ENCODE measurements around the gene MBOAT2.
"Not testable (repeated sequence)": the region's sequence is repeated elsewhere in the genome, so short reads cannot be mapped to it uniquely, and the experiment has no call there.

The MBOAT2 gene

DNA sequence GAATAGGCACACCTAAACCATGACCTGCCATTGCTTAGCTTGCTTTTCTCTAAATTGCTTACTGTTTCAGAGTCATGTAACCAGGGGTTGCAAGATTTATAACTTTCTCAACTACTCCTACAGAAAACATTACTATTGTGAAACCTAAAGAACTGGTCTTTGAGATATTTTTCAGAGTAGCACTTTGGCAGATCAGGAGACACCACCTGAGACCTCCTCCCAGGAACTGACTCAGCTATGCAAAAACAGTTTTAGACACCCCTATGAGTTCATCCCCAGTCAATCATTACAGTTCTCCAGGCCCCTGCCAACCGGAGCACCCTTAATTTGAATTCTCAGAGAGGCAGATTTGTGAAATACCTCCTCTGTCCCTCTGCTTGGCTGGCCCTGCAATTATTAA, 80.3 kb downstream of the MBOAT2 start:
- in situ Hi-C loops (cut with MboI; ENCODE audit: low pct_unique_long_range_greater_than_20kb, low sequenced_read_pairs, unreplicated experiment): no loop called here
- TF ChIP-seq, protein P1, sequence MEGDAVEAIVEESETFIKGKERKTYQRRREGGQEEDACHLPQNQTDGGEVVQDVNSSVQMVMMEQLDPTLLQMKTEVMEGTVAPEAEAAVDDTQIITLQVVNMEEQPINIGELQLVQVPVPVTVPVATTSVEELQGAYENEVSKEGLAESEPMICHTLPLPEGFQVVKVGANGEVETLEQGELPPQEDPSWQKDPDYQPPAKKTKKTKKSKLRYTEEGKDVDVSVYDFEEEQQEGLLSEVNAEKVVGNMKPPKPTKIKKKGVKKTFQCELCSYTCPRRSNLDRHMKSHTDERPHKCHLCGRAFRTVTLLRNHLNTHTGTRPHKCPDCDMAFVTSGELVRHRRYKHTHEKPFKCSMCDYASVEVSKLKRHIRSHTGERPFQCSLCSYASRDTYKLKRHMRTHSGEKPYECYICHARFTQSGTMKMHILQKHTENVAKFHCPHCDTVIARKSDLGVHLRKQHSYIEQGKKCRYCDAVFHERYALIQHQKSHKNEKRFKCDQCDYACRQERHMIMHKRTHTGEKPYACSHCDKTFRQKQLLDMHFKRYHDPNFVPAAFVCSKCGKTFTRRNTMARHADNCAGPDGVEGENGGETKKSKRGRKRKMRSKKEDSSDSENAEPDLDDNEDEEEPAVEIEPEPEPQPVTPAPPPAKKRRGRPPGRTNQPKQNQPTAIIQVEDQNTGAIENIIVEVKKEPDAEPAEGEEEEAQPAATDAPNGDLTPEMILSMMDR (IDR thresholded peaks at IDR 0.05; ENCODE audit: extremely low read depth, insufficient read depth, missing control alignments): no peak
- DNase-seq (ENCODE audit: low spot score): no peak

DNA sequence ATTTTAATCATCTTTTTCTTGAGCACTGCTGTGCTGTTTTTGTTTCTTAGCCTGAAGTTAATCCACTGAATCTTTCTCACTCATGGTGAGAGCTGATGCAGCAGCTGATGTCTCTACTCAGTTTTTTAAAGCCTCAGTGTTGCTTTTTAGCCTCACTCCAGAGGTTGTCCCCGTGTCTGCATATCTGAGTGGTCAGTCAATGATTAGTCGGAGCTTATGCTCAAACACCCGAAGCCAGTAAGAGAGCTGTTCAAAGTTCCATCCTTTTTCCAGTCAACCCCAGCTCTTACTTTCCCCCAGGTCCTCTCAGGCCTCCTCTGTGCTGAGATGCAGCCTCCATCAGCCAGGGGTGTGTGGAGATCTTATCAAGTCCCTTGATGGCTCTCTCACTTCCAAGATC, 81.1 kb downstream of the MBOAT2 start:
- DNase-seq (ENCODE audit: low spot score): no peak
- TF ChIP-seq, protein P1 (IDR thresholded peaks at IDR 0.05; ENCODE audit: extremely low read depth, insufficient read depth, missing control alignments): no peak
- in situ Hi-C loops (cut with MboI; ENCODE audit: low pct_unique_long_range_greater_than_20kb, low sequenced_read_pairs, unreplicated experiment): no loop called here

DNA sequence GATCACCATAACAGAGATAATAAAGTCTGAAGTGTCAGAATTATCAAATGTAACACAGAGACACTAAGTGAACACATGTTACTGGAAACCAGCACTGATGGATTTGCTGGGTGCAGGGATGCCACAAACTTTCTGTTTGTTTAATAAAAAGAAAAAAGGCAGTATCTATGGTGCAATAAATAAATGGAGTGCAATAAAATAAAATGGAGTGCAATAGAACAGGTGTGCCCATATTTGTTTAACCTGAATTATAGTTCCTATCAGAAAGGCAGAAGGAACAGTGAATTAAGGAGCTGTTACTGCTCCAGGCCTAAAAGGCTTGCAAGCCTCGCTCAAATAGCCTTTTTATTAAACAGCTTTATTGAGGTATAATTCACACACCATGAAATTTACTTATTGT, 85.1 kb downstream of the MBOAT2 start:
- in situ Hi-C loops (cut with MboI; ENCODE audit: low pct_unique_long_range_greater_than_20kb, low sequenced_read_pairs, unreplicated experiment): no loop called here
- TF ChIP-seq, protein P1 (IDR thresholded peaks at IDR 0.05; ENCODE audit: extremely low read depth, insufficient read depth, missing control alignments): no peak
- no peak for DNase-seq (ENCODE audit: low spot score)

DNA sequence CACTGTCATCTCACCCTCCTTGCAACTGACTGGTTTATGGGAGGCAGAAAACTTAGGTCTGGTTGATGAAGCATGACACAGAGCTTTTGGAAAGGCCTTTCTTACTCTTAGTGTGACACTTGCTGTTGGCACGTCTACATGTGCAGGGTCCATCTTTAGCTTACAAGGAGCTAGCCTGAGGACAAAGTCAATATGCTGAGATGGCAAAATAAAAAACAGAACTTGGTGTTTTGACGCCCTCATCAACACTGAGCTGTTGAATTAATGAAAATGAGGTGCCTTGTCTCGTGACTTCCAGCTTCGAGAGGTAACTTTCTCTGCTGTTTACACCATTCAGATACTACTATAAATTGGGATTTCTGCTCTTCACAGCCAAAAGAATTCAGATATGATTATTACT, 87.5 kb downstream of the MBOAT2 start:
- no peak for DNase-seq (ENCODE audit: low spot score)
- in situ Hi-C loops (cut with MboI; ENCODE audit: low pct_unique_long_range_greater_than_20kb, low sequenced_read_pairs, unreplicated experiment): no loop called here
- TF ChIP-seq, protein P1 (IDR thresholded peaks at IDR 0.05; ENCODE audit: extremely low read depth, insufficient read depth, missing control alignments): no peak

DNA sequence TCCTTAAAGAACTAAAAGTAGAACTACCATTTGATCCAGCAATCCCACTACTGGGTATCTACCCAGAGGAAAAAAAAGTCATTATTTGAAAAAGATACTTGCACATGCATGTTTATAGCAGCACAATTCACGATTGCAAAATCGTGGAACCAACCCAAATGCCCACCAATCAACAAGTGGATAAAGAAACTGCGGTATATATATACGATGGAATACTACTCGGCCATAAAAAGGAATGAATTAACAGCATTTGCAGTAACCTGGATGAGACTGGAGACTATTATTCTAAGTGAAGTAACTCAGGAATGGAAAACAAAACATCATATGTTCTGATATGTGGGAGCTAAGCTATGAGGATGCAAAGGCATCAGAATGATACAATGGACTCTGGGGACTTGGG, 89.7 kb downstream of the MBOAT2 start:
- in situ Hi-C loops (cut with MboI; ENCODE audit: low pct_unique_long_range_greater_than_20kb, low sequenced_read_pairs, unreplicated experiment); DNase-seq (ENCODE audit: low spot score): not testable (repeated sequence)

DNA sequence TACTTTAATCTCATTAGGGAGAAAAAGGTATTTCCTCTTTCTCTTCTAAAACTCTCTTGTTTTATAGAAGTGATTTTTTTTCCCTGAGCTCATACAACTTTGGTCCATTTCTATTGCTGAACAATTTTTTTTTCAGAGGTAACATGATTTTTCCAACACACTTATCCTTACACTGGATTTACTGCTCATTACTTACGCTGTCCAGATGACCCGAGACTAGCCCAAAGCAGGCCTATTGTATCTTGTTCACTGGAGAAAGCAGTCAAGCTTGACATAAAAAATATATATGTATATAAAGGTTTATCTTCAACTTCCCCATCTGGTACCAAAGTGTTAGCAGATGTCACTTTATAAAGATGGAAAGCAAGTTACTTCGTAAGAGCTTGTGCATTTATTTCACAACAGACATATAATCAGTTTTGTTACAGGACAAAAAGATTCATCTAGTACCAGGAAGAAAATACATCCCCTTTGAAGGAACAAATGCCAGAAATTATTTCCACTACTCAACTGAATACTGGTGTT, 95.7 kb downstream of the MBOAT2 start:
- no peak for DNase-seq (ENCODE audit: low spot score)
- in situ Hi-C loops (cut with MboI; ENCODE audit: low pct_unique_long_range_greater_than_20kb, low sequenced_read_pairs, unreplicated experiment): no loop called here
- TF ChIP-seq, protein P1 (IDR thresholded peaks at IDR 0.05; ENCODE audit: extremely low read depth, insufficient read depth, missing control alignments): no peak

DNA sequence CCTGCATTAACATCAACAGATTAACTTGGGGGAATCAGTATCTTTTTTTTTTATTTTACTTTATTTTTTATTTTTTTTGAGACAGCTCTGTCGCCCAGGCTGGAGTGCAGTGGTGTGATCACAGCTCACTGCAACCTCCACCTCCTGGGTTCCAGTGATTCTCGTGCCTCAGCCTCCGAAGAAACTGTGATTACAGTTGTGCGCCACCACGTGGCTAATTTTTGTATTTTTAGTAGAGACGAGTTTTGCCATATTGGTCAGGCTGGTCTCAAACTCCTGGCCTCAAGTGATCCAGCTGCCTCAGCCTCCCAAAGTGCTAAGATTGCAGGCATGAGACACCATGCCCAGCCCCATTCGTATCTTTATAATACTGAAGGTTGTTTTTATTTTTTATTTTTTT, 99.6 kb downstream of the MBOAT2 start:
- TF ChIP-seq, protein P1 (IDR thresholded peaks at IDR 0.05; ENCODE audit: extremely low read depth, insufficient read depth, missing control alignments): peak; percentile 15
- in situ Hi-C loops (cut with MboI; ENCODE audit: low pct_unique_long_range_greater_than_20kb, low sequenced_read_pairs, unreplicated experiment): not testable (repeated sequence)

DNA sequence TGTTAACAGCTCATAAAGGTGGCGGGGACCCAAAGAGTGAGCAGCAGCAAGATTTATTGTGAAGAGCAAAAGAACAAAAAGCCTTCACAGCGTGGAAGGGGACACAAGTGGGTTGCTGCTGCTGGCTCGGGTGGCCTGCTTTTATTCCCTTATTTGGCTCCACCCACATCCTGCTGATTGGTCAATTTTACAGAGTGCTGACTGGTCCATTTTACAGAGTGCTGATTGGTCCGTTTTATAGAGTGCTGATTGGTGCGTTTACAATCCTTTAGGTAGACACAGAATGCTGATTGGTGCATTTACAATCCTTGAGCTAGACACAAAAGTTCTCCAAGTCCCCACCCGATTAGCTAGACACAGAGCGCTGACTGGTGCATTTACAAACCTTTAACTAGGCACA, 100.7 kb downstream of the MBOAT2 start:
- DNase-seq (ENCODE audit: low spot score); in situ Hi-C loops (cut with MboI; ENCODE audit: low pct_unique_long_range_greater_than_20kb, low sequenced_read_pairs, unreplicated experiment): not testable (repeated sequence)

More for the DNA sequence above, 99.6 kb downstream of the MBOAT2 start:
- not testable (repeated sequence) for DNase-seq (ENCODE audit: low spot score)

DNA sequence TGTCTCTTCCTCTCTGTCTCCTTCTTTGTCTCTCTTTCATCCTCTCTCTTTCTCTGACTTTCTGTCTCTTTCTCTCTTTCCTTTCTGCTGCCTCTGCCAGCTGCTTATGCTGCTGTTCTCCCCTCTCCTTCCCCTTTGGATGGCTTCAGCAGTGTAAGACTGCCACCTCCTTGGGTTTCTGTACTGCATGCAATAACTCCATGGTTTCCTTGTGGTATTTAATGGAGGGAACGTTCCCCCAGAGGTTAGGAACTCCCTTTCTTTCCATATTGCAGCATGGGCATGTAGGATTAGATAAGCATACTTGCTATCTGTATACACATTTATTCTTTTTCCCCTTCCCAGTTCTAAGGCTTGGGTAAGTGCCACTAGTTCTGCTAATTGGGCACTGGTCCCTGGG, 106.3 kb downstream of the MBOAT2 start:
- DNase-seq (ENCODE audit: low spot score); in situ Hi-C loops (cut with MboI; ENCODE audit: low pct_unique_long_range_greater_than_20kb, low sequenced_read_pairs, unreplicated experiment): not testable (repeated sequence)

DNA sequence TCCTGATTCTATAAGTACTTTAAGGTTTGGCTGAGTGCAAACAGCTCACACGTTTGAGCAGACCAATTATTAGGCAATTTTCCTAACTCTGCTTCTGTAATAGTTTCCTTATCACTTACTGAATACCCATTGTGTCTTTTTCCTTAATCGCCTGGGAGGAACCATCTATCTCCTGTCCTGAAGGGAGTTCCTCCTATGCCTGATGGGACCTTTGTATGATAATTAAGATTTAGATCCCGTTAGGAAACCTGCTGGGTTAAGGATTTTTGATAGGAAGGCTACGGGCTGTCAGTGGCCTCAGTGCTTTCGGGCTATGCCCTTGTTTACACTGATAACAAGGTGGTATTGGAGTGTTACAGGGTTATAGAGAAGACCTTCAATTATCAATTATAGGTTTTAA, 106.8 kb downstream of the MBOAT2 start:
- in situ Hi-C loops (cut with MboI; ENCODE audit: low pct_unique_long_range_greater_than_20kb, low sequenced_read_pairs, unreplicated experiment); DNase-seq (ENCODE audit: low spot score): not testable (repeated sequence)
